HG02798 (cell line): ENCODE results near the gene VMAC.

Experiments
- ATAC-seq: cut with Tn5 transposase; IDR thresholded peaks from one replicate; pipeline ENCODE4 v1.9.1; 2021; ENCODE audit warnings: mild to moderate bottlenecking; ENCODE audit not compliant: unreplicated experiment, poor library complexity

The VMAC gene

DNA sequence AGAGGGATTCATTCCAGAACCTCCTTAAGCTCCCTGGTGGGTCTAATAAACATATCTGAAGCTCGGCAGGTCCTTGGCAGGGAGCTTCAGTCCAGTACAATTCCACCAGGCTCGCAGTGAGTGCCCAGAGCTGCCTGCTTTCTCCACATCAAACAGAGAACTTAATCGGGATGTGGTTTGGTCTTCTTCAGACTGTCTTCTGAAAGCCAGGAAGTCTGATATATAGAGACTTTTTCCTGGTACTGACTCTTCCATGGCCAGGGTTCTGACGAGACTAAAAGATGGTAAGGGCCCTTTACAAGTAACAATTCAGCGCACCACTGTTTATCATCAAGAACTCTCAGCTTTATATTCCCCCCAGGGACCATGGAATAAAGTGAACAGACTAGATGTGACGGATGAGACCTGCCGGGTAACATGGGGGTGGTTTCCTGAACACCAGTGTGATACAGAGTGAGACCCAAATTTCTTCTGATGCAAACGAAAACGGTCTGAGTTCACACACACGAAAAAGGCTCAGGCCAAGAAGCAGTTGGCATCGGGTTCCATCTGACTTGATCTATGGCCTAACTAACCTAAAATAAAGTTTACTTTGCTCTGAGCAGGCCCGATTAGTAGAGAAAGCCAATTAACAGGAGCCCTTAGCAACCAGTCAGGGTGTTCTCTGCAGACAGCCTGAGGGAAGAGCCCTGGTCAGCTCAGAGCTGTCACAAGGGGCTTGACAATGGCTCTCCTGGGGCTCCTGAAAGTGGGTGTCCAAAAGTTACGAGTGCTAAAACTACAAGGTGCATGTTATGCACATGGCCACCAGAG is 44.3 kb downstream of the VMAC start:
- no peak for ATAC-seq

DNA sequence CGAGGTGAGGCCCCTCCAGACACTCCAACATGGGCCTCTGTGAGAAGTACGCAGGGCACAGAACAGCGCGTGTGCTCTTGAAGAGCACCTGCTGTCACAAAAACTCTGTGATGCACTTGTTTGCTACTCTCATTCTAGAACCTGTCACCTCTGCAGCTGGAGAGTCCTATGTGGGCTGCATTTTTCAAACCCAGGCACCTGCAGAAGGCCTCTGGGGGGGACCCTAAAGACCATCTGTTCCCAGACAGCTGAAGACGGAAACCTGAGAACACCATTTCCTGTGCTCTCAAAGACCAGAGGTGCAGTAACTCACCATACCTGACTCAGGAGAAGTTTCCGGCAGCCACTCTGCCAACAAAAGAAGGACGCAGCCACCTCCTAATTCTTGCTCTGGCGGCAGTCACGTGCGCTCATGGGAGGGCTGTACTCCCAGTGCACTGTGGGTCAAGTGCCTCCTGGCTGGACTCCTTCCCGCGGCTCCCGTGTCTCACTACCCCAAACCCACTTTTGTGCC is 45.2 kb downstream of the VMAC start:
- no peak for ATAC-seq

DNA sequence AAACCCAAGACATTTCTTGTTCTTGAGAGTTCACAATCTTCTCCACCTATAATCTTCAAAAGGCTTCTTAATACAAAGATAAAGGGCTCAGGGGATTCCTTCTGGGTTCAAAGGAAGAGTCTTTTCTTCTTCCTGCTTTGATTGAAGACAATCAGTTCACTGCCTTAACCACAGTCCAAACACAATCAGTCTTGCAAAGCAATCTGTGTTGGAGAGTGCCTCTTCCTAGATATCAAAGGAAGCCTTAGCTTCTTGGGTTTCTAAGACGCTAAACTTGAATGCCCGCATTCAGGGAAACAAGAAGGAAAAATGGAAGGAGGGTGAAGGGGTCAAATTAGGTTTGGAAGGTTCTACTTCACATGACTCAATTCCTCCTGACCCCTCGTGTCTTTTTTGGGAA is 46.1 kb downstream of the VMAC start:
- no peak for ATAC-seq

- no peak for ATAC-seq
These were observed 46.7 kb downstream of the VMAC start for GRCh38 chr19:5951338-5951861.

DNA sequence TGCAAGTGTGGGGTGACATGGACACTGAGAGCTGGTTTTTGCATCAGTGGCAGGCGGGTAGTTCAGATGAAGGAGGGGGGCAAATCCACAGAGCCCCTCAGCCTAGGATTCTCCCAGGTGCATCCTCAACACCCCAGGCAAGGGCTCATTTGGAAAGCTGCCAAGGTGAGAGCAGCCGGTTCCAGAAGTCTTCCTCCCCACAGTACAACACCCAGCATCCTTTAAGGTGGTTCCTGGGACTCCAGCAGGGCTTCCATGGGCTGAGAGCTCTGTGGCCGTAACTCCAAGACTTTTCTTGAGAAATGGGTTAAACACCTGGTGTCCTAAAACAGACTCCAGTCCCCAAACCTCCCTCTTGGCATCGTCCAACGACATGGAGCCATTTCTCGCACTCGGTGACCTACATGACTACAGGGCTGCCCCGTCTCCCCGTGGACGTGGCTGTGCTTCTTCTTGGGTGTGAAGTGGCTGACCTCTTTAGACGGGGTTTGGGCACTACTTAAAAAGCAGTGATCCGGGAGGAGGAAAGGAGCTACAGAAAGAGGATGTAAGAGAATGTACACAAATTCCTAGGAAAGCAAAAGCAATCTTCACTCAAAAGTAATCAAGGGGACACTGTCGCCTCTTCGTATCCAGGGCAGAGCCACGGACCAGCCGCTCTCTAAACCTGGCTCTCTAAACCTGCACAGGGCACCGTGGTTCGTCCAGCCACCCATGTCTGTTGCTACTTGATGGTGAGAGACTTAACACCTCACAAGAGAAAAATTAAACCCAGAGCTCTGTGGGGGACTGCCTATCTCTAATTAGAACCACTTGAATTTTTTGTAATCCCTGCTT is 47.7 kb downstream of the VMAC start:
- no peak for ATAC-seq

DNA sequence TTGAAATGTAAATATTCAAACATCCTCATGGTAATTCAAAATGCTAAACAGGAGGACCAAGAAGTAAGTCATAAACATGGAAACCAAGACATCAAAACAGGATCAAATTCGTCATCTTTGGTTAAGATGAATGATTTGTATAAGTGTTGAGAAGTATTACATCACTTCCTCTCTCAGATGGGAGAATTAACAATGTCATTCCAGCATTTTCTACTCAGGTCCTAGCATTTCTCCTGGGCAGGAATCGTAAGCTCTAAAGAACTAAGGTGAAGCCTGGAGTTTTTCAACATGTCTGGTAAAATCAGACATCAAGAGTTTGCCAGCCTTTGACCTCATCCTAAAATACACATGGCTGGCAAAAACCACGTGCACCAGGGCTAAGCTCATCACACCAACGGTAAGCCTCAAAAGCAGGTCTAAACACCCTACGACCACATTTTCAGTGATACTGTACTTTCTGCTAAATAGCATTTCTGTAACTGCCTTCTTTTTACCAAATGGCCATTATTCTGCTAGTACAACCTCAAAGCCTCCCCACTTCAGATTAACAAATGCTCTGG is 48.4 kb downstream of the VMAC start:
- ATAC-seq = no peak

DNA sequence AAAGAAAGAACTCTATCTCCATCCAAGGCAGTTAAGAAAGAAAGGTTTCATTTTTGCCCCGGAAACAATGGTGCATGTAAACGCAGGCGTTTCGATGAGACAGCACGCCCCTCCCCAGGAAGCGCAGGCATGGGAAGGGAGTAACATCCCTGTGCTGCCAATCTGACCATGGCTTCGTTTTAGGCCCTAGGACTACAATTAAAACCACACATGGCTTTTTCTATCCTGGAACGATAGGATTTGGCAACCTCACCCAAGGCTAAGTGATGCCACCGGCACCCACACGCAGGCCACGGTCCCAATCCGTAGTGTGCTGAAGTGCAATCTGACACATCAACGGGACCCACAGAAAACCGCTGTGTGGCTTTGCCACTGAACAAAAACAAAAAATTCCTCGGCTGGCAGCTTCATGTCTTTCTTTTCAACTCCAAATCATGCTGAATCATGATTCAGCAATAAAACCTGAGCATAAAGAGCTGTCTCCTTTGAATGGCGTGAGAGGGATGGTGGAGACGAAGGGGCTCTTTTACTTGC is 49.1 kb downstream of the VMAC start:
- ATAC-seq = no peak

- no peak for ATAC-seq
These were observed 49.6 kb downstream of the VMAC start for GRCh38 chr19:5954293-5954692.

- no peak for ATAC-seq
These were observed 50.9 kb downstream of the VMAC start for GRCh38 chr19:5955636-5955935.

DNA sequence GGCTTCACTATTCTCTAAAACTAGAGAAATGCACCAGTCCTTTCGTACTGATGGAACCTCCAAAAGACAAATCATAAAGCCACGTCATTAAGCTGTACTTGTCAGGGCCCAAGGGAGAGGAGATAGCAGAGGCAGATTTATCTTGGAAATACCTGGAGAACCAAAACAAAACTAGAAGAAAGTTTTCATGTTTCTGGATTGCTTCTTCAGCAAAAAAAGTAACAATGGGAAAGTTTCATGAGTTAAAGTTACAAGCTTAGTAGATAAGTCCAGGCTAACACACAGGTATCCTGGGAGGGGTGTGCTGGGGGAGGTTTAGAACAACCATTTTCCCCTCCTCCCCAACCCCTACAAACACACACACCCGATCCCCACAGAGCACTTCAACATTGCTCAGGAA is 51.7 kb downstream of the VMAC start:
- ATAC-seq = no peak

DNA sequence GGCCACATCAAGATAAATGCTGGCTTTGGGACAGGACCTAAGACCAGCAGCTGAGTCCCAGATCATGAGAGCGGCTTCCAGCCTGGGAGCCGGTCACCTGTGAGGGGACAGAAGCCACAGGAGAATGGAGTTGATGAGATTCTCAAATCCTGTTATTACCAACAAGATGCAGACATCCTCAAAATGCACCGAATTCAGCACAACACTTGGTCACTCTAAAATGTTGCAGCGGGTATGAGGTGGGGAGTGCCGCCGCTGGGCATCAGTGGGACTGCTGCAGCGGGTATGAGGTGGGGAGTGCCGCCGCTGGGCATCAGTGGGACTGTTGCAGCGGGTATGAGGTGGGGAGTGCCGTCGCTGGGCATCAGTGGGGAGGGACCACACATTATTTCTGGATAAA is 52.1 kb downstream of the VMAC start:
- ATAC-seq = no peak

DNA sequence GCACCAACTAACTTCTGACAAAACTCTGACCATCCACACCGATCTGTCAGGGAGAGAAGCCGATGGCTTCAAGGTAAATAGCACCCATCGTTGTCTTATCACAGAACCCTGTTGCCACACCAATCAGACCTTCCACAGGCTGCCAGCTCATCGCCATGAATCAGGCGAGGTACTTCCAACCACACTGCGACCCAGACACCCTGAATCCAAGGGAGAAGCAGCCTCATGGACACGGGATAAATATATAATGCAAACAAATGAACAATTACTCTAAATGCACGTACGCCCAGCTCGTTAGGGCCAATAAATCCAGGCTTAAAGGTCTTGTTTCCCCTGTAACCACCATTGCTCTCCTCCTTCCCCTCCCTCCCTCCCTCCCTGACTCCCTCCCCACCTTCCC is 52.5 kb downstream of the VMAC start:
- ATAC-seq = no peak

DNA sequence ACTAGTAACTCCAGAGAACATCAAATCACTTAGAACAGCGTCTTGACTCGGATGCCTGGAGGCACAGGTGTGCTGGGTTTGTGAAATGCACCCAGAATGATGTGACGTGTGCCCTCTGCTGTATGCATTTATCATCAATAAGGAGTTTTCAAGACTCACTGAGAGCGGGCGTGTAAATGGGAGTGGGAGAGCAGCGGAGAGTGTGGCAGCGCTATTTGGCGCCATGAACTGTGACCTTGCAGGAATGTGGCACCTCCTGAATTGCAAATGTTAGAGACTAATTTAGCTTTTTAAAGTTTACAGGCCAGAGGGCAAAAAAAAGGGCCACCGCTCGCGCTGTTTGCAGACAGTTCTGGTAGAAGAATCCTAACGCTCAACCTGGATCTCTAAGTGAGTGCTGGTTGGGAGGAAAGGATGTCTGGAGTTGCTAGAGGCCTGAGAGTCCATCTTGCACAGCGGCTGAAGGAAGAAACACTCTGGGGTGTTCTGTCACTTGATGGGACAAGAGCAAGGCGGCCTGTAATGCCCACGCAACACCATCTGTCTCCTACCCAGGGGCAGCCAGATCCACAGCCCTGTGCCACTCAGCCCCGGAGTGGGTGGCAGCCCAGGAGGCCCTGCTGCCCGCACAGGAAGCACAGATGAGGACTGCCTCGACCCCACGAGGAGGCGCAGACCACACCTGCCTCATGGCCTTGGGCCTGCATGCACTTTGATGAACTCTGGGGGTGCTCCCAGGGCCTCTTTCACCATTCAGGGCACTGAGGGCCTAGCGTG is 53.6 kb downstream of the VMAC start:
- ATAC-seq = no peak

GRCh38 chr19:5958851-5959122 is 54.1 kb downstream of the VMAC start:
- ATAC-seq = no peak

DNA sequence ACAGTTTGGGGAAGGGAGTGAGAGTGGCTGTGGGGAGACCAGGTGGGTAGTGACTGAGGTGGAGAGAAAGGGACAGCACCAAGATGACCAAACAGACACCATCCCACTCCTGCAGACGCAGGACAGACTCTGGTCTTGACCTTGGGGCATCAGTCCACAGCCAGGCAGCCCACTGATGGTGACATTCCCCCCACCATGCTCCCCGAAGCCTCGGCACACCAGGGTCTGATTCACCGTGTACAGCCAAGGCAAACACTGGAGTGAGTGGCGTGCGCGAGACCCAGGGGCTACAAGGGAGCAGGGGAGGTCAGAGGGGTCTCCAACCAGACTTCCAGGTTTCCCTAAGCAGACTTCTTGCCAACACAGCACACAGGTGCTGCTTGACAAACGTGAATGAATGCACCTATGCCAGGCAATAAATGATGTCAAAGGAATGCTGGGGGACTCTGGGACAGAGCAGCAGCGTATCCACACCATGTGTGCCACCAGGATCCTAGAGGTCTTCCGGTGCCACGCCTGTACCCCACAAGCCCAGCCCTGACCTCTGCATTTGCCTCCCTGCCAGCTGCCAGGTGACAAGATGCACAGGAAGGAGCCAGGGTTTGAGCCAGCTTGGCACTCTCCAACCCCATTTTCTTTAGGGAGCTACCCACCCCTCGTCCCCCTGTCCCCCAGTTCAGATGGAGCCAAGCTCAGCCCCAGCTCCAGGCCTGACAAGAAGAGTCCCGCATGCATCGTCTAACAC is 54.8 kb downstream of the VMAC start:
- ATAC-seq = no peak
